PC-3 (cell line): Measurements from ENCODE around the gene S100A16. TPM values are rescaled to one million over a fixed set of nuclear protein-coding genes. Genes with fewer than 3 reads are reported as not detected.
A peak's percentile ranks its signal among the peaks of the same experiment; 100 is the strongest.

Experiments used
- ATAC-seq: fragments of 200-7000 bp; cut with Tn5 transposase; 2 replicates; pipeline ENCODE4 v1.9.1; 2020; ENCODE audit warnings: mild to moderate bottlenecking, moderate library complexity
- BruUV-seq: library from RNA; stranded (reverse); fragments of 400-500 nt; replicated peaks from 2 replicates; lab custom pipeline; 2021; lab: Mats Ljungman, UMichigan
- CTCF ChIA-PET: fragments of 300-600 bp; sonication (Branson Sonifier 250); formaldehyde crosslinking; loops from one replicate; lab custom pipeline; 2022; ENCODE audit warnings: antibody characterized with exemption; lab: Charles Lee
- POLR2A ChIA-PET: fragments of 300-600 bp; sonication (Branson Sonifier 250); formaldehyde crosslinking; loops from one replicate; lab custom pipeline; 2022; ENCODE audit warnings: antibody characterized with exemption; ENCODE audit not compliant: unreplicated experiment; lab: Charles Lee
- DNase-seq: peaks from one replicate; pipeline ENCODE4 v3.0.0-alpha.2; 2015
- H2AFZ ChIP-seq: fragments of 300-600 bp; sonication (generic); 2 replicates; pipeline ENCODE4 v1.6.0; 2016; ENCODE audit warnings: antibody characterized with exemption, low read length
- H3F3A ChIP-seq: fragments of 300-600 bp; sonication (generic); one replicate; pipeline ENCODE4 v1.6.0; 2017; ENCODE audit warnings: antibody characterized with exemption, low read length, control low read depth, mild to moderate bottlenecking; ENCODE audit not compliant: unreplicated experiment
- H3K27ac ChIP-seq: fragments of 300-600 bp; sonication (generic); 2 replicates; pipeline ENCODE4 v1.5.1; 2016; ENCODE audit warnings: mild to moderate bottlenecking, low read length
- H3K27me3 ChIP-seq: fragments of 300-600 bp; sonication (generic); 2 replicates; pipeline ENCODE4 v1.6.1; 2016; ENCODE audit warnings: low read length, mixed read lengths
- H3K36me3 ChIP-seq: fragments of 300-600 bp; sonication (generic); 2 replicates; pipeline ENCODE4 v1.6.1; 2016; ENCODE audit warnings: low read depth, mixed run types, low read length, mixed read lengths
- H3K4me1 ChIP-seq: fragments of 300-600 bp; sonication (generic); 2 replicates; pipeline ENCODE4 v1.5.1; 2016; ENCODE audit warnings: low read length; ENCODE audit not compliant: insufficient read depth
- H3K4me2 ChIP-seq: fragments of 300-600 bp; sonication (generic); 2 replicates; pipeline ENCODE4 v1.6.0; 2016; ENCODE audit warnings: low read length
- H3K4me3 ChIP-seq: fragments of 300-600 bp; sonication (generic); 2 replicates; pipeline ENCODE4 v1.5.1; 2016; ENCODE audit warnings: mild to moderate bottlenecking, low read length, mixed read lengths
- H3K79me2 ChIP-seq: fragments of 300-600 bp; sonication (generic); 2 replicates; pipeline ENCODE4 v1.6.1; 2017; ENCODE audit warnings: low read length, mixed read lengths
- H3K9ac ChIP-seq: fragments of 300-600 bp; sonication (generic); 2 replicates; pipeline ENCODE4 v1.6.0; 2016; ENCODE audit warnings: mild to moderate bottlenecking, low read length
- H3K9me2 ChIP-seq: fragments of 300-600 bp; sonication (generic); replicated peaks from 2 replicates; pipeline ENCODE4 v1.6.1; 2016; ENCODE audit warnings: mixed run types, low read length, mixed read lengths
- H3K9me3 ChIP-seq: fragments of 300-600 bp; sonication (generic); 2 replicates; pipeline ENCODE4 v1.6.1; 2016; ENCODE audit warnings: low read length, mixed read lengths
- H4K20me1 ChIP-seq: fragments of 300-600 bp; sonication (generic); 2 replicates; pipeline ENCODE4 v1.6.1; 2016; ENCODE audit warnings: low read length, mixed read lengths
- CTCF ChIP-seq: fragments of 300-600 bp; sonication (generic); conservative IDR thresholded peaks from 2 replicates; pipeline ENCODE4 v1.5.1; 2017; ENCODE audit warnings: antibody characterized with exemption, low read depth, mild to moderate bottlenecking, low read length
- EZH2 ChIP-seq: fragments of 300-600 bp; sonication (generic); IDR thresholded peaks from one replicate; pipeline ENCODE4 v1.6.1; 2017; ENCODE audit warnings: antibody characterized with exemption, mild to moderate bottlenecking, low read length; ENCODE audit not compliant: unreplicated experiment
- EZH2phosphoT487 ChIP-seq: fragments of 300-600 bp; sonication (generic); IDR thresholded peaks from 2 replicates; pipeline ENCODE4 v1.6.1; 2018; ENCODE audit warnings: mild to moderate bottlenecking, antibody characterized with exemption, low read length, borderline replicate concordance
- intact Hi-C: fragments of 100-400 bp; cut with micrococcal nuclease; formaldehyde crosslinking; loops from 2 replicates; pipeline ENCODE4 v1.9.0; 2023
- total RNA-seq: library from RNA; depleted of rRNA; stranded (reverse); fragments of >200 nt; gene quantifications from 2 replicates; pipeline ENCODE4 v1.2.3, GENCODE V29; 2014

The S100A16 gene
- total RNA-seq, 1 experiment from 2014 or later = 1,254 TPM

- no peak for DNase-seq
- Histone ChIP-seq H3K27me3 (no peaks in the 10 kb centered on the region), H3K9me2 (no peaks in the 10 kb centered on the region), H4K20me1 (no peaks in the 10 kb centered on the region), H3K4me2 (peak overlapping the region; percentile 96), H3K79me2 (peaks cover 13% of the 10 kb centered on the region), H3K27ac (no peak overlapping the region), H3K4me1 (peaks cover 14% of the 10 kb centered on the region; the same call in 1 of the 2 replicates), H3K9me3 (no peaks in the 10 kb centered on the region), H3K36me3 (peaks cover 39% of the 10 kb centered on the region), H2AFZ (no peak overlapping the region), H3K4me3 (peak overlapping the region; percentile 89), H3K9ac (peak overlapping the region; percentile 90), H3F3A (peaks cover 22% of the 10 kb centered on the region)
- 0 out of 2 replicates have a peak, but pooled peaks have one; percentile 3 for ATAC-seq
- BruUV-seq = no TSS peak
- POLR2A ChIA-PET = interaction anchor here (0.6 to 0.7 kb wide), 2 partner anchors 47 to 331 kb away, joined by 3 to 4 read pairs; partner anchors contain the start of gene S100A16
- TF ChIP-seq EZH2 = no peak
- TF ChIP-seq EZH2phosphoT487 = no peak
- TF ChIP-seq CTCF = no peak
- intact Hi-C loops = loop anchor here (2.0 kb wide), 1 partner anchor 25 kb away; the partner anchor contains the start of gene CHTOP
- CTCF ChIA-PET = interaction anchor here (0.7 kb wide), 1 partner anchor 32 kb away, joined by 4 read pairs; the partner anchor contains the start of gene S100A13
Measured at GRCh38 chr1:153659656-153660055, 46.7 kb upstream of the S100A16 start.

GRCh38 chr1:153659175-153659534 is 46.2 kb upstream of the S100A16 start:
- intact Hi-C loops = loop anchor here (2.0 kb wide), 1 partner anchor 24 kb away; the partner anchor contains the start of gene CHTOP
- peak overlapping the region; percentile 96 for H3K4me2 ChIP-seq
- TF ChIP-seq CTCF (no peak), EZH2 (no peak), EZH2phosphoT487 (no peak)
- H3K27me3 ChIP-seq = no peaks in the 10 kb centered on the region
- H3K27ac ChIP-seq = no peak overlapping the region
- H3F3A ChIP-seq = peaks cover 21% of the 10 kb centered on the region
- ChIA-PET CTCF (interaction anchor here (0.7 kb wide), 1 partner anchor 32 kb away, joined by 4 read pairs; the partner anchor contains the start of gene S100A13), POLR2A (interaction anchor here (0.6 to 0.7 kb wide), 3 partner anchors 46 to 332 kb away, joined by 3 to 8 read pairs (median 4); partner anchors contain the start of genes INTS3 and S100A16)
- peaks cover 14% of the 10 kb centered on the region; the same call in 1 of the 2 replicates for H3K4me1 ChIP-seq
- H3K36me3 ChIP-seq = peaks cover 34% of the 10 kb centered on the region
- no peaks in the 10 kb centered on the region for H3K9me3 ChIP-seq
- peak overlapping the region; percentile 90 for H3K9ac ChIP-seq
- no TSS peak for BruUV-seq
- peak; percentile 12 for ATAC-seq
- H2AFZ ChIP-seq = peak overlapping the region; percentile 91
- no peaks in the 10 kb centered on the region for H4K20me1 ChIP-seq
- H3K9me2 ChIP-seq = no peaks in the 10 kb centered on the region
- H3K79me2 ChIP-seq = peaks cover 13% of the 10 kb centered on the region
- DNase-seq = no peak
- H3K4me3 ChIP-seq = peak overlapping the region; percentile 89
